ENCODE measurements around the gene TUBA8.
"Not testable (repeated sequence)": the region's sequence is repeated elsewhere in the genome, so short reads cannot be mapped to it uniquely, and the experiment has no call there.

TUBA8 gene

GRCh38 chr22:18130018-18130417, 19.4 kb downstream of the TUBA8 start:
- no peak for DNase-seq (ENCODE audit: low read depth in 1 of 2, low spot score in 1 of 2)

DNA sequence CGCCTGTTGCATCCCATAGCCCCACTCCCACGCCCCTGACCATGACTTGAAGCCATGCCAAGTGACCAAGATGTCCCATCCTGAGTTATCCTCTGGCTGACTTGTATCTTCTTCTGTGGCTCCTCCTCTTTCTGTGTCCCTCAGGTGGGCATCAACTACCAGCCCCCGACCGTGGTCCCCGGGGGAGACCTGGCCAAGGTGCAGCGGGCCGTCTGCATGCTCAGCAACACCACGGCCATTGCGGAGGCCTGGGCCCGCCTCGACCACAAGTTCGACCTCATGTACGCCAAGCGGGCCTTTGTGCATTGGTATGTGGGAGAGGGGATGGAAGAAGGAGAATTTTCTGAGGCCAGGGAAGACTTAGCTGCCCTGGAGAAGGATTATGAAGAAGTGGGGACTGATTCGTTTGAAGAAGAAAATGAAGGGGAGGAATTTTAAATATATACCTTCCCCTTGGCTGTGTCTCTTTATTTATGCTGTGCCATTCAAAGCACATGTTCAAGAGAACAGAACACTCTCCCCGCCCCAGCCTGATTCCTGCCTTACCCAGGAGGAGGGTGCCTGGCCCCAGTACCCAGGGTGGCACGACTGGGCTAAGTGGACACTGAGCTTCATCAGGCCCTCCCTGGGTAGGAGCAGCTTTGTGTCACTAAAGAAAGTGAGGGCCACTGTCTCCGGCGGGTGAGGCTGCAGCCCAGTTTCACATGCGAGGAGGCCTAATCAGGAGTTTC, 20.3 kb downstream of the TUBA8 start:
- no peak for DNase-seq (ENCODE audit: low read depth in 1 of 2, low spot score in 1 of 2)

GRCh38 chr22:18133452-18133851, 22.8 kb downstream of the TUBA8 start:
- no peak for DNase-seq (ENCODE audit: low read depth in 1 of 2, low spot score in 1 of 2)

- DNase-seq (ENCODE audit: low read depth in 1 of 2, low spot score in 1 of 2): no peak
These were observed 26.1 kb downstream of the TUBA8 start for GRCh38 chr22:18136563-18137320.

DNA sequence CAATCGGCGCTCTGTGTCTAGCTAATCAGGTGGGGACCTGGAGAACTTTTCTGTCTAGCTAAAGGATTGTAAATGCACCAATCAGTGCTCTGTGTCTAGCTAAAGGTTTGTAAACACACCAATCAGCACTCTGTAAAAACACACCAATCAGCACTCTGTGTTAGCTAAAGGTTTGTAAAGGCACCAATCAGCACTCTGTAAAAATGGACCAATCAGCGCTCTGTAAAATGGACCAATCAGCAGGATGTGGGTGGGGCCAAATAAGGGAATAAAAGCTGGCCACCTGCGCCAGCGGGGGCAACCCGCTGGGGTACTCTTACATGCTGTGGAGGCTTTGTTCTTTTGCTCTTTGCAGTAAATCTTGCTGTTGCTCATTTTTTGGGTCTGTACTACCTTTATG, 30.4 kb downstream of the TUBA8 start:
- not testable (repeated sequence) for DNase-seq (ENCODE audit: low read depth in 1 of 2, low spot score in 1 of 2)

DNA sequence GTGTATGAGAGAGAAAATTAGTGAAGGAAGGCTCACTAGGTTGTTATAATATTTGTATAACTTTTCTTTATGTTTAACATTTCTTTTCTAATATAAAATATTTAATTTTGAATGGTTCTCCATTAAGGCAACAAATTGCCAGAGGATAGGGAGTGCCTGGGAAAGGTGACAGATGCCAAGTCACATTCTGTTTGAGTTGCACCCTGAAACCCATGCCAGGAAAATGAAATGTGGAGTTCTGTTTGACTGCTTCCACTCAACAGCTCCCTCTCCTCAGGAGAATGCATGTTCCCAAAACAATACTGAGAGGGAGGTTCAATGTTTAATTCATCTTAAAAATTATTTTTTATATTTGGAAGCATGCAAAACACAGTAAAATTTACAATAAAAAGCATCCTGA, 33.5 kb downstream of the TUBA8 start:
- DNase-seq (ENCODE audit: low read depth in 1 of 2, low spot score in 1 of 2): no peak

DNA sequence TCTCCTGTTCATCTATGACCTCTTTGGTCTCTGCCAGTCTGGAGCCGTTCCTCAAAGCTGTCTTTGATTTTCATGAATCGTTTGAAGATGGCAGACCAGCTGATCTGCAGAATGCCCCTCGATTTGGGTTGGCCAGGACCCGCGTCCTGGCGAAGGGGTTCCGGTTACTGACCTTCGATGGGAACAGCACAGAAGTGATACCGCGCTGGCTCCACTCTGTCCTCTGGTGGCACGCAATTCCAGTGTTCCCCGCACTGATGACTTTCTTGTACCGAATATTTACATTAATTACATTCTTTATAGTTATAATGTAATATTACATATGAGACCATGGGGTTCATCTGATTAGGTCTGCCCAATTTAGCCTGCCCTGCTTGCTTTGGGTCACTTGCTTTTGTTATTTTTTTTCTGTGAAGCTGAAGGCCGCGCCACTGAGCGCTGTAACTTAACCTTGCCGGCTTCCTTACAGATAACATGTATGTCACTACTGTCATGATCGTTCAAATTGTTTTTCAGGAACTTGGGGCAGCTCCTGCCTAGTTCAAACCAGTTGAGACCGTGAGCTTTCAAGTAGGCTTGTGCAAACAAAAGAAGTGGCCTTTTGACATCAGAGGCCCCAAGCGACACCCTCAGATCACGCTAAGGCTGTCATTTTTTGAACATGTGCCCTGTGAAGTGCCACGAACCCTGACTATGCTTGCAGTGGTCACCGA, 35.2 kb downstream of the TUBA8 start:
- DNase-seq (ENCODE audit: low read depth in 1 of 2, low spot score in 1 of 2): no peak

- DNase-seq (ENCODE audit: low read depth in 1 of 2, low spot score in 1 of 2): no peak
These were observed 35.8 kb downstream of the TUBA8 start for GRCh38 chr22:18146389-18146753.

- no peak for DNase-seq (ENCODE audit: low read depth in 1 of 2, low spot score in 1 of 2)
These were observed 37.2 kb downstream of the TUBA8 start for GRCh38 chr22:18147791-18148190.

DNA sequence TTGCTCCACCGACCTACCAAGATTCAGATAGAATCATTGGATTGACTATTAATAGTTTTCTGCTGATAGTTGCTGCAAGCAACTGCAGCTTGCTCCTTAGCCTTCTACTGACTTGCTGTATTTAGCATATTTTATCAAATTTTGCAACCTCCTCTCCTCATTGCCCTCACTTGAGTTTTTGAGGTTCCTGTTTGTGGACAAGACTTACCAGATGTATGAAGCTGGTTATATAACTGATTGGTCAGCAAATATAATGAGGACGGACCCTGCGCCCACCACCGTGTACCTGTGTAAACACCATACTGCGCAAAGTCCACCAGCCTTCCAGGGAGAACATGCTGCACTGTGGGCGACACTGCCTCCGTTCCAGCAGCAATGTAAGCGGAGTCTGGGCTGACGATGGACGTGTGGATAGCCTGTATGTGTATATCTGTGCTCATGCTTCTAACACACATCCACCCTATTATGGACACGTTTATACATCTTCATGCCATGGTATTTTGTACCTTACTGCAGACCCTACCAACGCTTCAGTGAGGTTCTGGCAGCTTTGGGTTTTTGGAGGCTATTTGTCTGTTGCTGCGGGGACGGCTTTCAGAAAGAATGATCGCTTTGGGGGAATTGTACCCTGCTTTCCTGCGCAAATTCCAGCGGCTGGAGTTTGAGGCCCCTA, 37.8 kb downstream of the TUBA8 start:
- DNase-seq (ENCODE audit: low read depth in 1 of 2, low spot score in 1 of 2): no peak

GRCh38 chr22:18152519-18152918, 41.9 kb downstream of the TUBA8 start:
- DNase-seq (ENCODE audit: low read depth in 1 of 2, low spot score in 1 of 2): no peak

DNA sequence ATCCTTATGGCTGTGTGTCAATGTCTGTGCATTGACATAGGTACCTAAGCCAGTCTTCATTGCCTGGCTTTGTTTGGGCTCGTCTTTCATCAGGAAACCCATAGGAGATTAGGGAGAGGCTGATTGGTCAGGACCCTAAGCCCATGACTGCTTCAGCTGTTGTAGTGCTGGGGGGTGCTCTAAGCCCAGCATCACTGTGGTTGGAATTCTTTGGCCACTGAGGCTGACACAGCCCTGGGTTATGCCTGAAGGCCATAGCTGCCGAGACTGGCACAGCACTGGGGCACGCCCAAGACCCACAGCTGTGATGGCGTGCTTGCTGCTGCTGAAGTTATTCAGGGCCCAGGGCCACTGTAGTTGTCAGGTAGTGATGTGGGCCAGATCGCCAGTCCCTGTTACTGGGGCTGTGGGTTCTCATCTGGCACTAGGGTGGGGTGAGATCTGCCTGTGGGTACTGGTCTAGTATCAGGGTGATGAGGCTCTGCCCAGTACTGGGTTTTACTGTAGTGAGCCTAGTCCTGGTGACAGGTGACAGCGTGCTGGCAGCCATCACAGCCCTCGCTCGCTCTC, 44.3 kb downstream of the TUBA8 start:
- DNase-seq (ENCODE audit: low read depth in 1 of 2, low spot score in 1 of 2): no peak

DNA sequence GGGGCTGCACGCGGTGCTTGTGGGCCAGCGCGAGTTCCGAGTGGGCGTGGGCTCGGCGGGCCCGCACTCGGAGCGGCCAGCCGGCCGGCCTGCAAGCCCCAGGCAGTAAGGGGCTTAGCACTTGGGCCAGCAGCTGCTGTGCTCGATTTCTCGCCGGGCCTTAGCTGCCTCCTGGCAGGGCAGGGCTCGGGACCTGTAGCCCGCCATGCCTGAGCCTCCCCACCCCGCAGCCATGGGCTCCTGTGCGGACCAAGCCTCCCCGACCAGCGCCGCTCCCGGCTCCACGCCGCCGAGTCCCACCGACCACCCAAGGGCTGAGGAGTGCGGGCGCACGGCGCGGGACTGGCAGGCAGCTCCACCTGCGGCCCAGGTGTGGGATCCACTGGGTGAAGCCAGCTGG, 44.9 kb downstream of the TUBA8 start:
- DNase-seq (ENCODE audit: low read depth in 1 of 2, low spot score in 1 of 2): not testable (repeated sequence)

DNA sequence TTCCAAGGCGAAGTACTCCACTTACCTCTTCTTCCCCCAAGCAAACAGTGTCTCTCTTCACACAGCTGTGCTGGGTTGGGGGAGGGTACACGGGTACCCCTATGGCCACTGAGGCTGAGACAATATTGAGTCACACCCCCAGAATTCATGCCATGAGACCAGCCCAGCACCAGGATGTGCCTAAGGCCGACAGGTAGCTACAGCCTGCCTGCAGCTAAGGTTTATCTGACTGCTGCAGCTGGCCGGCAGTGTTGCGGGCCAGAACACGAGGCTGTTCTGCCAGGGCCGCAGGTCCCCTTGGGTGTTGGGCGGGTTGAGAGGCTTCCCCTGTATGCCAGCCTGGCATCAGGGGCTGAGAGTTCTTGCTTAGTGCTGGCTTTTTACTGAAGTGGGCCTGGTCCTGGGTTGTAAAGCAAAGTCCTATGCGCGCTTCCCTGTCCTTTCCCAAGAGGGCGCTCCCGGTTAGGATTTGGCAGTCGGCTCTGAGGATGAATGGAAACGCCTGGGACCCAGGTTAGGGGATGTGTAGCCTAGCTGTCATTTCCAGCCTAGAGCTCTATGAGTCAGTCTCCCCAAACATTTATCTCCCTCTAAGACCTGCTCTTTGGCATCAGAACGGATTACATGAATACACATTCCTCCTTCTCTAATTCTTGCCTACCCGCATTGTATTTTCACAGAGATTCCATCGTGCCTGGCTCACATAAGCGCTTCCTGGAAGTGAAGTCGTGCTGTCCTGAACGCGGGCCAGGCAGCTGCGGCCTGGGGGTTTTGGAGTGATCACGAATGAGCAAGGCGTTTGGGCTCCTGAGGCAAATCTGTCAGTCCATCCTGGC, 46.5 kb downstream of the TUBA8 start:
- DNase-seq (ENCODE audit: low read depth in 1 of 2, low spot score in 1 of 2): peak in 1 of 2 donors; percentile 12

DNA sequence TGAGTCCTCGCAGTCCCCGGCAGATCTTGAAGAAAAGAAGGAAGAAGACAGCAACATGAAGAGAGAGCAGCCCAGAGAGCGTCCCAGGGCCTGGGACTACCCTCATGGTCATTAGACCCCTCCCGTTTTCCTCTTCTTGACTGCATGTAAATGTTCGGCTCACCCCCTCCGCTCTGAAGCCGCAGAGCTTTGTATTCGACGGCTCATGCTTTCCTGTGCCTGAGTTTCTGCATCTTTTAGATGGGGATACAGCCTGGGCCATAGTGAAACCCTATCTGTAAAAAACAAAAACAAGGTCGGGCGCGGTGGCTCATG, 47.1 kb downstream of the TUBA8 start:
- DNase-seq (ENCODE audit: low read depth in 1 of 2, low spot score in 1 of 2): no peak

DNA sequence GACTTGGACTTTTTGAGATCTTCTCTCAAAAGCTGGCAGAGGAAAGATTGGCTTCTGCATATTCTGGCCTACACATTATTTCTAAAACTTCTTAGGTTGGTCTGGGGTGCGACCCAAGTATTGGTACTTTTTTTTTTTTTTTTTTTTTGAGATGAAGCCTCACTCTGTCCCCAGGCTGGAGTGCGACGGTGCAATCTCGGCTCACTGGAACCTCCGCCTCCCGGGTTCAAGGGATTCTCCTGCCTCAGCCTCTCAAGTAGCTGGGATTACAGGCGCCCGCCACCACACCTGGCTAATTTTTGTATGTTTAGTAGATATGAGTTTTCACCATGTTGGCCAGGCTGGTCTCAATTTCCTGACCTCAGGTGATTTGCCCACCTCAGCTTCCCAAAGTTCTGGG, 50.0 kb downstream of the TUBA8 start:
- DNase-seq (ENCODE audit: low read depth in 1 of 2, low spot score in 1 of 2): not testable (repeated sequence)

DNA sequence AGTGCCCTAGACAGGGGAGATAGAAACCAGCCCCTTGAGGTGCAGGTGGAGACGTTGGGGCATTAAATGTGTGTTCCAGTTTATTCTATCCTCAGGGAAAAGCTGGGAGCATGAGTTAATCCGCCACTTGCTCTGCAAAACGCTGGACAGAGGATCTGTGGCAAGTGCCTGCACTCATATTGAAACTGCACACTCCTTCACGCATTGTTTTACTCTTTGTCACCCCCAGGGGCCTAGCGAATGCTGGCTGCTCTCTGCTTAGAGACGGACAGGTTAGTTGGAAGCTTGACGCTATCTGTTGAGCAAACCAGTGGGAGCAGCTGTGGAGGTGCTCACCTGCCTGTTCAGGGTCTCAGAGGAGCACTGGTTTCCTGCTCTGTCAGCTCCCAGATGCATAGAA, 53.2 kb downstream of the TUBA8 start:
- DNase-seq (ENCODE audit: low read depth in 1 of 2, low spot score in 1 of 2): not testable (repeated sequence)

- DNase-seq (ENCODE audit: low read depth in 1 of 2, low spot score in 1 of 2): not testable (repeated sequence)
These were observed 54.0 kb downstream of the TUBA8 start for GRCh38 chr22:18164584-18164983.

GRCh38 chr22:18165356-18165755, 54.7 kb downstream of the TUBA8 start:
- not testable (repeated sequence) for DNase-seq (ENCODE audit: low read depth in 1 of 2, low spot score in 1 of 2)

DNA sequence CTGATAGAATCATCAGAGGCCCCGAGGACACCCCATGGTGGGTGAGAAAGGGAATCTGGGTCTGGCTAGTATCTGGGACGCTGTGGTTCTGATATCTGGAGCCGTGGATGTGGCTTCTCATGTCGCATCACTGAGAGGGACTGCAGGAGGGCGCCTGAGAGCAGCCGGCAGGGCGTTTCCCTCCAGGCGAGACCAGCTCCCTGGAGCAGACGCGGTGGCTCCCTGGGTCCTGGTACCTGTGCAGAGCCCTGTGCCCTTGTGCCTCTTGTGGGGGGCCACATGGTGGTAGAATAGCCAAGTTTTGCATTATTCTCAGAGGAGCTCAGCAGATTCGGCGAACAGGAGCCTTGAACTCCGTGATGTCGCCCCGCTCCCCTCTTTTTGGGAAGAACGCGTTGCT, 59.7 kb downstream of the TUBA8 start:
- not testable (repeated sequence) for DNase-seq (ENCODE audit: low read depth in 1 of 2, low spot score in 1 of 2)

Measured in activated T-helper 1 cell treated with anti-CD3 and anti-CD28 coated beads, Interleukin-2, amount 50 U/mL, for 16 hours (primary cell).